Peyer's patch (tissue), 4 donors: ENCODE data around the gene COX17.

ENCODE experiments used
- POLR2A ChIP-seq, 2 donors: fragments of 450-650 bp; IDR thresholded peaks; one replicate each; pipeline ENCODE4 v1.5.1; 2017; ENCODE audit warnings: antibody characterized with exemption in 2 of 2, mild to moderate bottlenecking in 2 of 2, moderate library complexity in 2 of 2
- TF ChIP-seq, protein P1 (sequence below), 6 experiments: fragments of 450-650 bp in 4 of 6; fragments of 200-600 bp in 2 of 6; sonication (generic) in 1 of 6; IDR thresholded peaks; one replicate each; pipeline ENCODE4 v1.5.1; 2017 to 2019; ENCODE audit warnings: antibody characterized with exemption in 6 of 6, mild to moderate bottlenecking in 3 of 6, moderate library complexity in 1 of 6

DNA sequence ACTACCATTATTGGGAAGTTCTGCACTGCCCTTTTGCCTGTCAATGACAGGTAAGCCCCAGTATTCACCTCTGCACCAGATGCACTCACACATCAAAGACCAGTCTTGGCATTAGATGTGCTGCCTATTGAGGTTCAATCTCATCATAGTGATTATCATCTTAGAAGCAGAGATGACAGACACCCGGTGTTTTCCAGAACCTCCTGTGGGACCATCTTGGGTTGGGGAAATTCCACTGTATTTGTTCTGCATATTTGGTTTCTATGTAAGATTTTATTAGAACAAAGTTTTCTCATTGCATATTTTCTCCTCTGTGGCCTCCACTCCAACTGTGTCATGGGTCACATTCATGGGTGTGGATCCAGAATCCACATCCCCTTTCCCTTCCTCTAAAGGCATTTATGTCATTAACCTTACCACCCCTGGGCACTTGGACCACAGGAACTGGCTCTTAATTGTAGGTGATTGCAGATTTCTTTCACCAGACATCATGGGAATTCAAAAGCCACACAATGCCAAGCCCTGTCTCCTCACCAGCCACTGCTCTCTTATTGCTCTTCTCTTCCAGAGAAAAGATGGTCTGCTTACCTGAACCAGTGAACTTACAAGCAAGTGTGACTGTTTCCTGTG lies 48.3 kb downstream of the COX17 start:
- TF ChIP-seq POLR2A (IDR thresholded peaks at IDR 0.05), result no peak
- TF ChIP-seq, protein P1, sequence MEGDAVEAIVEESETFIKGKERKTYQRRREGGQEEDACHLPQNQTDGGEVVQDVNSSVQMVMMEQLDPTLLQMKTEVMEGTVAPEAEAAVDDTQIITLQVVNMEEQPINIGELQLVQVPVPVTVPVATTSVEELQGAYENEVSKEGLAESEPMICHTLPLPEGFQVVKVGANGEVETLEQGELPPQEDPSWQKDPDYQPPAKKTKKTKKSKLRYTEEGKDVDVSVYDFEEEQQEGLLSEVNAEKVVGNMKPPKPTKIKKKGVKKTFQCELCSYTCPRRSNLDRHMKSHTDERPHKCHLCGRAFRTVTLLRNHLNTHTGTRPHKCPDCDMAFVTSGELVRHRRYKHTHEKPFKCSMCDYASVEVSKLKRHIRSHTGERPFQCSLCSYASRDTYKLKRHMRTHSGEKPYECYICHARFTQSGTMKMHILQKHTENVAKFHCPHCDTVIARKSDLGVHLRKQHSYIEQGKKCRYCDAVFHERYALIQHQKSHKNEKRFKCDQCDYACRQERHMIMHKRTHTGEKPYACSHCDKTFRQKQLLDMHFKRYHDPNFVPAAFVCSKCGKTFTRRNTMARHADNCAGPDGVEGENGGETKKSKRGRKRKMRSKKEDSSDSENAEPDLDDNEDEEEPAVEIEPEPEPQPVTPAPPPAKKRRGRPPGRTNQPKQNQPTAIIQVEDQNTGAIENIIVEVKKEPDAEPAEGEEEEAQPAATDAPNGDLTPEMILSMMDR (IDR thresholded peaks at IDR 0.05), result no peak
